Epithelial cell of proximal tubule (primary cell): Measurements from ENCODE around the gene NATD1. TPM values are rescaled to one million over a fixed set of nuclear protein-coding genes. Genes with fewer than 3 reads are reported as not detected.

Experiments
- DNase-seq: peaks from one replicate; pipeline ENCODE4 v3.0.0-alpha.2; 2011; ENCODE audit warnings: low read depth
- H3K4me3 ChIP-seq: 2 replicates; pipeline ENCODE4 v1.5.1; 2011; ENCODE audit warnings: low read depth, mild to moderate bottlenecking, low read length
- total RNA-seq: library from RNA; depleted of rRNA; stranded (reverse); fragments of >200 nt; gene quantifications from 2 replicates; pipeline ENCODE4 v1.2.3, GENCODE V29; 2015
- TF ChIP-seq, protein P1 (sequence below): conservative IDR thresholded peaks from 2 replicates; pipeline ENCODE4 v1.5.1; 2012; ENCODE audit warnings: low read depth, mild to moderate bottlenecking, low read length

Gene NATD1
- total RNA-seq, 1 donor from 2014 or later: 6.4 TPM

DNA sequence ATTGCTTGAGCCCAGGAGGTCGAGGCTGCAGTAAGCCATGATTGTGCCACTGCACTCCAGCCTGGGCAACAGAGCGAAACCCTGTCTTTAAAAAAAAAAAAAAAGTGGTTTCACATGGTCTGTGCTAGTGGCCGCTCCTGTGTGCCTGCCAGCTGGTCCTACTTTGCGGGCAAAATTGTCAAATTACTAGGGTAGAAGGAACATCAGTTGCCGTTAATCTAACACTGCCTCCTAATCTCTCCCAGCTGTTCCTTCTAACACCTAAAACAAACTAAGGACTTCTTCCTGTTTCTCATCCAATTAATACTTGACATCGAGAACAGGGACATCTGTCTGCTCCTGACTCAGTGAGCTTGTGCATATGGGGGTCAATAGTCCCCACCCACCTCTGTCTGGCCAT, 63.1 kb downstream of the NATD1 start:
- H3K4me3 ChIP-seq: no peak overlapping the region
- TF ChIP-seq, protein P1, sequence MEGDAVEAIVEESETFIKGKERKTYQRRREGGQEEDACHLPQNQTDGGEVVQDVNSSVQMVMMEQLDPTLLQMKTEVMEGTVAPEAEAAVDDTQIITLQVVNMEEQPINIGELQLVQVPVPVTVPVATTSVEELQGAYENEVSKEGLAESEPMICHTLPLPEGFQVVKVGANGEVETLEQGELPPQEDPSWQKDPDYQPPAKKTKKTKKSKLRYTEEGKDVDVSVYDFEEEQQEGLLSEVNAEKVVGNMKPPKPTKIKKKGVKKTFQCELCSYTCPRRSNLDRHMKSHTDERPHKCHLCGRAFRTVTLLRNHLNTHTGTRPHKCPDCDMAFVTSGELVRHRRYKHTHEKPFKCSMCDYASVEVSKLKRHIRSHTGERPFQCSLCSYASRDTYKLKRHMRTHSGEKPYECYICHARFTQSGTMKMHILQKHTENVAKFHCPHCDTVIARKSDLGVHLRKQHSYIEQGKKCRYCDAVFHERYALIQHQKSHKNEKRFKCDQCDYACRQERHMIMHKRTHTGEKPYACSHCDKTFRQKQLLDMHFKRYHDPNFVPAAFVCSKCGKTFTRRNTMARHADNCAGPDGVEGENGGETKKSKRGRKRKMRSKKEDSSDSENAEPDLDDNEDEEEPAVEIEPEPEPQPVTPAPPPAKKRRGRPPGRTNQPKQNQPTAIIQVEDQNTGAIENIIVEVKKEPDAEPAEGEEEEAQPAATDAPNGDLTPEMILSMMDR: no peak
- DNase-seq: no peak

GRCh38 chr17:21189361-21189760, 63.8 kb downstream of the NATD1 start:
- DNase-seq: no peak
- no peak overlapping the region for H3K4me3 ChIP-seq

More at GRCh38 chr17:21189361-21189760, 63.8 kb downstream of the NATD1 start:
- TF ChIP-seq, protein P1: no peak

Other genes with a start within 250 kb of the NATD1 start
- 158 and 170 TPM in 2 replicates for gene USP22, start 210.4 kb downstream of the NATD1 start, total RNA-seq
- 19.1 and 21.8 TPM in 2 replicates for gene DHRS7B, start 126.4 kb downstream of the NATD1 start, total RNA-seq
- gene TMEM11, start 39.2 kb downstream of the NATD1 start, total RNA-seq: 34.9 and 51.2 TPM in 2 replicates
- 21.8 and 24.7 TPM in 2 replicates for gene MAP2K3, start 31.3 kb upstream of the NATD1 start, total RNA-seq
- gene KCNJ12, start 122.9 kb upstream of the NATD1 start, total RNA-seq: 0.06 and 0.14 TPM in 2 replicates